GM12864 (cell line): ENCODE results near the gene GBGT1.
"Not testable (repeated sequence)": the region's sequence is repeated elsewhere in the genome, so short reads cannot be mapped to it uniquely, and the experiment has no call there.

ENCODE experiments used
- DNase-seq: peaks from one replicate; pipeline ENCODE4 v3.0.0-alpha.2; 2011; ENCODE audit warnings: low read depth
- H3K4me3 ChIP-seq: 2 replicates; pipeline ENCODE4 v1.5.1; 2011; ENCODE audit warnings: mild to moderate bottlenecking, low read depth, low read length, control low read depth
- TF ChIP-seq, protein P1 (sequence below): IDR thresholded peaks from 2 replicates; pipeline ENCODE4 v1.5.1; 2011; ENCODE audit warnings: low read depth, mild to moderate bottlenecking, moderate library complexity, low read length, control low read depth, inconsistent platforms; ENCODE audit errors: missing control alignments

The GBGT1 gene

DNA sequence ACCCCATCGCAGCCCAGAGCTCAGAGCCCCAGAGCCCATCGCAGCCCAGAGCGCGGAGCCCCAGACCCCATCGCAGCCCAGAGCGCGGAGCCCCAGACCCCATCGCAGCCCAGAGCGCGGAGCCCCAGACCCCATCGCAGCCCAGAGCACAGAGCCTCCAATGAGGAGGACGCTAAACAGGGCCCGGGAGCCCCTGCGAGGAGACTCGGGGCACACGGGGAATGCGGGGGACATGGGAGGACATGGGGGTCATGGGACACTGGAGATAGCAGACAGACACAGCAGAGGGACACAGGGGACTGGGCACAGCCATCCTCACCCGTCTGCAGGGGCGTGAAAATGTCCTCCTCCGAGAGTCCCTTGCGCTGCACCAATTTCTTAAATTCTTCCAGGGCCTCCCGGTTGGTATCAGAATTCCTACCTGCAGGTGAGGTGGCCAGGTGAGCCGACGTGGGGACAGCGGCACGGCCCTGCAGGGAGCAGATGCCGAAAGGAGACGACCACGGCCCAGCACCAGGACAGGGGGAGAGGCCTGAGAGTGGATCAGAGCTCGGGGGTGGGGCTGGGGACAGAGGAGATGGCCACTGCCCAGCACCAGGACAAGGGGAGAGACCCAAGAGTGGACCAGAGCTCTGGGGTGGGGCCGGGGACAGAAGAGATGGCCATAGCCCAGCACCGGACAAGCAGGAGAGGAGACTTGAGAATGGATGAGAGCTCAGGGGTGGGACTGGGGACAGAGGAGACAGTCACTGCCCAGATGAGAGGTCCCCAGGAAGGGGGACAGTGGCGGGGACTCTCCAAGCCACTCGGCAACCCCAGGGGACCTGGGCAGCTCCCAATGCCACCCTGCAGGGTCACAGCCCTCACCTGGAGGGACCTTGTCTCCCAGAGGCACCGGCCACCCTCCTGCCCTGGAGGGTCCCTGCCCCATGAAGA lies 42.5 kb upstream of the GBGT1 start:
- no peak overlapping the region for H3K4me3 ChIP-seq
- no peak for DNase-seq
- TF ChIP-seq, protein P1, sequence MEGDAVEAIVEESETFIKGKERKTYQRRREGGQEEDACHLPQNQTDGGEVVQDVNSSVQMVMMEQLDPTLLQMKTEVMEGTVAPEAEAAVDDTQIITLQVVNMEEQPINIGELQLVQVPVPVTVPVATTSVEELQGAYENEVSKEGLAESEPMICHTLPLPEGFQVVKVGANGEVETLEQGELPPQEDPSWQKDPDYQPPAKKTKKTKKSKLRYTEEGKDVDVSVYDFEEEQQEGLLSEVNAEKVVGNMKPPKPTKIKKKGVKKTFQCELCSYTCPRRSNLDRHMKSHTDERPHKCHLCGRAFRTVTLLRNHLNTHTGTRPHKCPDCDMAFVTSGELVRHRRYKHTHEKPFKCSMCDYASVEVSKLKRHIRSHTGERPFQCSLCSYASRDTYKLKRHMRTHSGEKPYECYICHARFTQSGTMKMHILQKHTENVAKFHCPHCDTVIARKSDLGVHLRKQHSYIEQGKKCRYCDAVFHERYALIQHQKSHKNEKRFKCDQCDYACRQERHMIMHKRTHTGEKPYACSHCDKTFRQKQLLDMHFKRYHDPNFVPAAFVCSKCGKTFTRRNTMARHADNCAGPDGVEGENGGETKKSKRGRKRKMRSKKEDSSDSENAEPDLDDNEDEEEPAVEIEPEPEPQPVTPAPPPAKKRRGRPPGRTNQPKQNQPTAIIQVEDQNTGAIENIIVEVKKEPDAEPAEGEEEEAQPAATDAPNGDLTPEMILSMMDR: no peak

- not testable (repeated sequence) for H3K4me3 ChIP-seq, DNase-seq
These were observed 41.8 kb upstream of the GBGT1 start for GRCh38 chr9:133205481-133205887.

- TF ChIP-seq, protein P1: no peak
- no peak overlapping the region for H3K4me3 ChIP-seq
- no peak for DNase-seq
These were observed 41.3 kb upstream of the GBGT1 start for GRCh38 chr9:133204993-133205336.

GRCh38 chr9:133204335-133204992 lies 40.8 kb upstream of the GBGT1 start:
- TF ChIP-seq, protein P1: no peak
- DNase-seq: no peak
- H3K4me3 ChIP-seq: no peak overlapping the region

GRCh38 chr9:133203506-133204075 lies 39.9 kb upstream of the GBGT1 start:
- TF ChIP-seq, protein P1: no peak
- no peak for DNase-seq
- H3K4me3 ChIP-seq: no peak overlapping the region

GRCh38 chr9:133202688-133203453 lies 39.2 kb upstream of the GBGT1 start:
- H3K4me3 ChIP-seq: no peak overlapping the region
- TF ChIP-seq, protein P1: no peak
- DNase-seq: no peak

DNA sequence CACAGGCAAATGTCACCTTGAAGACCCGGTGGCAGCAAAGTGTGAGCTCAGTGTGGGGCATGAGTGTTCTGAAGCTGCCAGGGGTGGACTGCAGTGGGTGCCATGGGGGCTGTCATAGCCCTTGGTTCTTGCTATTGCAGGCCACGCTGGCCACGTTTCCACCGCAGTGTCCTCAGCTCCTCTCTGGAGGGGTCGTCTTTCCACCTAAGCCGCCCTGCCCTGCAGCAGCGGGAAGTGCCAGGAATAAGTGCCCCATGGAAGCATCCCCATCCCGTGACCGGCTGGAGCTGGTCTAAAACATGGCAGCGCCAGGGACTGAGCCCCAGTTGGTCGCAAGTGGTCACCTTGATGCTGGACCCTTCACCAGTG lies 38.4 kb upstream of the GBGT1 start:
- TF ChIP-seq, protein P1: no peak
- H3K4me3 ChIP-seq: no peak overlapping the region
- DNase-seq: no peak
